Cardiac fibroblast (primary cell): ENCODE data around the gene OSTM1.
A peak's percentile ranks its signal among the peaks of the same experiment; 100 is the strongest.

Experiments
- DNase-seq, 2 donors: peaks; one replicate each; pipeline versions ENCODE4 v3.0.0 to v3.0.0-alpha.2; 2010; ENCODE audit warnings: low read depth in 2 of 2
- H3K4me3 ChIP-seq, 2 donors: replicated peaks in 1 of 2; 1 replicate in 1 of 2; 2 replicates in 1 of 2; pipeline ENCODE4 v1.5.1; 2011; ENCODE audit warnings: low read depth in 2 of 2, low read length in 2 of 2, mild to moderate bottlenecking in 2 of 2, moderate library complexity in 1 of 2
- CTCF ChIP-seq: IDR thresholded peaks from one replicate; pipeline ENCODE4 v1.5.1; 2011; ENCODE audit warnings: low read depth, mild to moderate bottlenecking, low read length, inconsistent platforms

Gene OSTM1

GRCh38 chr6:108105571-108105970, 31.0 kb upstream of the OSTM1 start:
- no peak overlapping the region for H3K4me3 ChIP-seq
- no peak for TF ChIP-seq CTCF
- no peak for DNase-seq

- DNase-seq: no peak
- TF ChIP-seq CTCF: no peak
- no peak overlapping the region for H3K4me3 ChIP-seq
These were observed 28.4 kb upstream of the OSTM1 start for GRCh38 chr6:108102965-108103364.

- no peak for DNase-seq
- no peak overlapping the region for H3K4me3 ChIP-seq
- TF ChIP-seq CTCF: no peak
These were observed 25.5 kb upstream of the OSTM1 start for GRCh38 chr6:108100003-108100402.

- no peak for TF ChIP-seq CTCF
- peak in 1 of 2 donors; percentile 57 for DNase-seq
- H3K4me3 ChIP-seq: no peak overlapping the region
These were observed 23.3 kb upstream of the OSTM1 start for GRCh38 chr6:108097882-108098281.

- no peak for DNase-seq
- H3K4me3 ChIP-seq: no peak overlapping the region
- no peak for TF ChIP-seq CTCF
These were observed 19.3 kb upstream of the OSTM1 start for GRCh38 chr6:108093781-108094300.

- no peak for DNase-seq
- no peak overlapping the region for H3K4me3 ChIP-seq
- no peak for TF ChIP-seq CTCF
These were observed 16.7 kb upstream of the OSTM1 start for GRCh38 chr6:108091288-108091687.

- DNase-seq: peak; percentile 15 to 48
- TF ChIP-seq CTCF: no peak
- H3K4me3 ChIP-seq: no peak overlapping the region
These were observed 8.8 kb upstream of the OSTM1 start for GRCh38 chr6:108083349-108083748.
